HG02884 (cell line): ENCODE data around the gene ZNF500.
"Not testable (repeated sequence)": the region's sequence is repeated elsewhere in the genome, so short reads cannot be mapped to it uniquely, and the experiment has no call there.

Experiments used
- ATAC-seq: cut with Tn5 transposase; IDR thresholded peaks from one replicate; pipeline ENCODE4 v1.9.1; 2021; ENCODE audit warnings: mild to moderate bottlenecking, moderate library complexity; ENCODE audit not compliant: unreplicated experiment

The ZNF500 gene

GRCh38 chr16:4796982-4797804 is 30.2 kb upstream of the ZNF500 start:
- ATAC-seq = no peak

- no peak for ATAC-seq
These were observed 29.0 kb upstream of the ZNF500 start for GRCh38 chr16:4795828-4796572.

- no peak for ATAC-seq
These were observed 28.3 kb upstream of the ZNF500 start, which contains the start of gene SMIM22 for GRCh38 chr16:4795181-4795827. Gene SMIM22, plus strand, starts transcription at chr16:4795369. Its CDS starts 366 bp downstream, at chr16:4795735.

- no peak for ATAC-seq
These were observed 26.1 kb upstream of the ZNF500 start for GRCh38 chr16:4792951-4793513.

GRCh38 chr16:4790871-4791270 is 23.9 kb upstream of the ZNF500 start:
- no peak for ATAC-seq

- no peak for ATAC-seq
These were observed 23.3 kb upstream of the ZNF500 start for GRCh38 chr16:4790261-4790660.

GRCh38 chr16:4788910-4789309 is 21.9 kb upstream of the ZNF500 start:
- no peak for ATAC-seq

GRCh38 chr16:4788489-4788889 is 21.5 kb upstream of the ZNF500 start:
- ATAC-seq = no peak

- no peak for ATAC-seq
These were observed 20.9 kb upstream of the ZNF500 start, which contains the start of gene SEPTIN12 for GRCh38 chr16:4787627-4788482. Gene SEPTIN12, minus strand, starts transcription at chr16:4788345. Its CDS starts 700 bp downstream, at chr16:4787645.

- ATAC-seq = no peak
These were observed 20.1 kb upstream of the ZNF500 start for GRCh38 chr16:4787068-4787467.

GRCh38 chr16:4785758-4786433 is 18.9 kb upstream of the ZNF500 start:
- no peak for ATAC-seq

- not testable (repeated sequence) for ATAC-seq
These were observed 17.6 kb upstream of the ZNF500 start for GRCh38 chr16:4784444-4784987.

GRCh38 chr16:4783951-4784336 is 17.0 kb upstream of the ZNF500 start:
- no peak for ATAC-seq

- no peak for ATAC-seq
These were observed 16.4 kb upstream of the ZNF500 start for GRCh38 chr16:4783251-4783950.

GRCh38 chr16:4780235-4780634 is 13.3 kb upstream of the ZNF500 start:
- no peak for ATAC-seq

GRCh38 chr16:4778050-4778392 is 11.1 kb upstream of the ZNF500 start:
- no peak for ATAC-seq

- ATAC-seq = no peak
These were observed 10.5 kb upstream of the ZNF500 start for GRCh38 chr16:4777339-4778049.

GRCh38 chr16:4776141-4776705 is 9.3 kb upstream of the ZNF500 start:
- no peak for ATAC-seq
